ENCODE data around the gene FBXL19.
"Not testable (repeated sequence)": the region's sequence is repeated elsewhere in the genome, so short reads cannot be mapped to it uniquely, and the experiment has no call there.

The FBXL19 gene

DNA sequence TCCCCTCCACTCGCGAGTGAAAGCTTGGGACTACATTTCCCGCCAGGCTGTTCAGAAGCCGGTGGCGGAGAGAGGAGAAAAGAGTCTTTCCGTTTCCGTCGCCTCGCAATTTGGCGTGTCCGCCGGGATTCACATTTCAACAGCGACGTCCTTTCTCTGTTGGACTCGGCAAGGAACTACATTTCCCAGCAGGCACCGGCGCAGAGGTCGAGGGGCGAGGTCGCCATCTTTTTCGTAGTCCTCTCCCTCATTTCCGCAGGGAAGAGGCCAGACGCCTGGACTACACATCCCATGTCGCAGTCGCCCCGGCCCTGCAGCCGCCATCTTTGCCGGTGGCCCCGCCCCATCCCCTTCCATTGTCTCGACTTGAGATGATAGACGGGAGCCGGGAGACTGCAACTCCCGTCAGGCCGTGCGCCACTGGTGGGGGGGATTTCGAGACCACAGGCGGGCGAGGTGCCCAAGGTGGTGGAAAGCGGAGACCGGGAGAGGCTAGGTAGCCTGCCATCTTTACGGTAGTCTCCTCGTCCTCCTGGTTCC, 882 bp upstream of the FBXL19 start:
- peak; percentile 99 for DNase-seq

DNA sequence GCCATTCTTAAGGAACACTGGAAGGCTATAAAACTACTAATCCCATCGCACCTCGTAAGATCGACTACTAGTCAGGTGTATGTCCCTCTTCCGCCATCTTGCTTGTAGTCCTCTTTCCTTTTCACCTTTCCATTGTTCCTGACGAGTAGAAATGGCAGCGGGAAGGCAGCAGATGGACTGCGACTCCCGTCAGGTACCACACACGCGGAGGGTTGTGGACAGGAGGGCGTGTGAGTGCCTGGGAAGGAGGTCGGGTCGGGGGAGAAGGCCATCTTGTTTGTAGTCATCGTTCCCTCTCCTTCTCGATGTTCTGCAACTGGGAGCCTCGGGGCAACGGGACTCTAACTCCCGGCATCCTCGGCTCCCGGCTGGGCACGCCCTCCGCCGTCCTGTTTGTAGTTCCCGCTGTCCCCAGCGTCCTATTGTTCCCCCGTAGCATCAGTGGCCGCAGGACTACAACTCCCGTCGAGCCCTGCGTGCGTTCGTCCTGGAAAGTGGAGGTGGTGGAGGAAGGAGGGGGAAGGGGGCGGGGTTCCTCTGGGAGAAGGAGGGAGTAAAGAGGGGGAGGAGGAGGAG, 324 bp upstream of the FBXL19 start:
- peak; percentile 98 to 99 for DNase-seq

DNA sequence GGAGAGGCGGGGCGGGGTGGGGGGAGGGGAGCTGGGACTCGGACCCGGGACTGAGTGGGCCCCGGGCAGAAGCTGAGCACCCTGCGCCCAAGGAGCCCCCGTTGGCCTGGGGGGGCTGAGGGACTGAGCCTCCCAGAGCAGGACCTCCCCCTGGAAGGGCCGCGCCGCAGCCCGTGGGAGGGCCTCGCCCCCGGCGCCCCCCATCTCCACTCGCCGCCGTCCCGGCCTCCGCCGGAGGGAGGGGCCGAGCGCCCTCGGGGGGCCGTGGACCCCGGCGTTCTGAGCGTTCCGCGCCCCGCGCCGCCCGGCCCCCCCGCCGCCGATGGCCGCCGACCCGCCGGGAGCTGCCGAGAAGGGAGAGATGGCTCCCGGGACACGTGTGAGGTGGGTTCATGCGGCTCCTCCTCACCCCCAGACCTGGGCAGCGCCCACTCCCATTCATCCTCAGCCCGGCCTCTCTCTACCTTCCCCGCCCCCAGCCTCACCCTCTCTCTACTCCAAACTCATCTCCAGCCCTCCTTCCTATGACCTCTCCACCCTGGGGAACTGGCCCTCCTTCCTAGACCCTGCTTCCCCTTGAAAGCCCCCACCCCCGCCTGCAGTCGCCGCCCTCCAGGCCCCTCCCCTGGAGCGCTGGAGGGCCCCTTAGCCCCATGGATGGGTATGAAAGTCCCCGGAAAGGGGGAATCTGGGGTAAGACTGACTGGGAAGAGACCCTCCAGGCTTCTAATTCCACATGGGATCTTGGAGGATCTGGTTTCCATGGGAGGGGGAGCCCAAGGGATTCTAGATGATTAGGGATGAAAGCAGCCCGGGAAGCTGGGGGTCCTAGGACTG, 922 bp downstream of the FBXL19 start:
- DNase-seq, result peak; percentile 28 to 52

DNA sequence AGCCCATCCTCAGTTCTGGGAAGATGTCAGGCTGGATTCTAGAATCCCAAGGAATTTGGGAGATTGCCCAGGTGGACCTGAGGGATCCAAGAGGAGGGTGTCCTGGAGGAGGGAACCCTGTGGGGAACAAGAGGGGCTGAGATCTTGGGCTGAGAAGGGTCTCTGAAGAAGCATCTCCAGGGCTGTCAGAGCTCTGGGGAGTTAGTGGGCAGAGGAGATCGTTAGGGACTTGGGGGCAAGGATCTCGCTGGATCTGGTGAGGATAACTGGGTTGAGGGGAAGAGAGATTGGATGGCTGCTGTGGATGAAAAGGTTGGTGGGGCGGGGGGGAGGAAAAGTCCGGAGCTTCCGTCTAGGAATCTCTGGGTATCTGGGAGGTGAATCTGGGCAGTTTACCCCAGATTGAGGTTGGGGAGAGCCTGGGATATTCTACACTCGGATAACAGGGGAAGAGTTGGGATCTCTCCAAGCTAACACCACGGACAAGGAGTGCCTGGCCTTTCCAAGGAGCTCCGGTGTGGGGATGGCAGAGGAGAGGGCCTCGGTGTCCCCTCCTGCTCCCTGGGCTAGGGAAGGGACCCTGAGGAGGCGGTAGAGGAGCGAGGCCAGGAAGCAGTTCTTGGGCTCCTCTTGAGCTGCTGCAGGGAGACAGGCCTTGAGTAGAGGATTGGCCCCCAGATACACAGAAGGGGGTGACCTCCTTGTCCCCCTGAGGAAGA, 1.7 kb downstream of the FBXL19 start:
- no peak for DNase-seq

DNA sequence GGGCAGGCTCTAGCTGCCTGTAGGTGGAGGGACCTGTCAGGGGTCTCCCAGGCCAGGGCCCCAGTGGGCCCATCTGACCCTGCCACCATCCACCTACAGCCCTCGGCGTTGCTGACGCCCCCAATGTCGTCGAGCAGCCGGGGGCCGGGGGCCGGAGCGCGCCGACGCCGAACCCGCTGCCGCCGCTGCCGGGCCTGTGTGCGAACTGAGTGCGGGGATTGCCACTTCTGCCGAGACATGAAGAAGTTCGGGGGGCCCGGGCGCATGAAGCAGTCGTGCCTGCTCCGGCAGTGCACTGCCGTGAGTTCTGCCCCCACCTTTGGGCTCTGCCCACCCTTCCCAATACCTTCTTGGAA, 2.2 kb downstream of the FBXL19 start:
- no peak for DNase-seq

DNA sequence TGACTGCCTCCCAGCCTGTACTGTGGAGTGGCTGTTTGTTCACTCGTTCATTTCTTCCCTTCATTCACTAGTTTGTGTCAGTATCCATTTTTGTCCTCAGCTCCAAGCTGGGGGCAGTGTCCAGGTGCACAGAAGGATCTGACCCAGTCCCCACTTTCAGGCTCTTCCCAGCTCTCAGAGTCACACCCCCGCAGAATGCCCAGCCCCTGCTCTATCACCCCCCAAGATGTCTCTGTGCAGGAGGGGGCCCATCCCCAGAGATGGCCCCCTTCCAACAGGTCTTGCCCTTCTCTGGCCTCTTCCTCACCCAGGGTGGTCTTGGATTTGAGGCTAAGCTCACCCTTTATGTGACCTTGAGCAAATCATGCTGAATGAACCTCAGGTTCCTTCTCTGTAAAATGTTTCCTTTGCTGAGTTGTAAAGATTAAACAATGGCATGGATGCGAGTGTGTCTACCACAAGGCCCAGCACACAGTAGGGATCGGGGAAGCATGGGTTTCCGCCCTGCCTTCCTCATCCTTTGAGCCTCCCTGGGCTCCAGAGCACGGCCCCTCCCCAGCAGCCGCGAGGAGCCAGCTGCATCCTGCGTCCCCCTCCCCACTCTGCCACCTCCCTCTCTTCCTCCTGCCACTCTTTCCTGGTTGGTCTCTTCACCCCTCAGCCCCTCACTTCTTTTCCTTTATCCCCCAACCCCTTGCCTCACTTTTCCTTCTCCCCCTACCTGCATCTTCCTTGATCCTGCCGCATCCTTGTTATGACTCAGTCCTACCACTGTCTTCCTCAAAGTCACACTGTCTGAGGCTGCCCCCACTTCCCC, 2.8 kb downstream of the FBXL19 start:
- DNase-seq, result no peak

DNA sequence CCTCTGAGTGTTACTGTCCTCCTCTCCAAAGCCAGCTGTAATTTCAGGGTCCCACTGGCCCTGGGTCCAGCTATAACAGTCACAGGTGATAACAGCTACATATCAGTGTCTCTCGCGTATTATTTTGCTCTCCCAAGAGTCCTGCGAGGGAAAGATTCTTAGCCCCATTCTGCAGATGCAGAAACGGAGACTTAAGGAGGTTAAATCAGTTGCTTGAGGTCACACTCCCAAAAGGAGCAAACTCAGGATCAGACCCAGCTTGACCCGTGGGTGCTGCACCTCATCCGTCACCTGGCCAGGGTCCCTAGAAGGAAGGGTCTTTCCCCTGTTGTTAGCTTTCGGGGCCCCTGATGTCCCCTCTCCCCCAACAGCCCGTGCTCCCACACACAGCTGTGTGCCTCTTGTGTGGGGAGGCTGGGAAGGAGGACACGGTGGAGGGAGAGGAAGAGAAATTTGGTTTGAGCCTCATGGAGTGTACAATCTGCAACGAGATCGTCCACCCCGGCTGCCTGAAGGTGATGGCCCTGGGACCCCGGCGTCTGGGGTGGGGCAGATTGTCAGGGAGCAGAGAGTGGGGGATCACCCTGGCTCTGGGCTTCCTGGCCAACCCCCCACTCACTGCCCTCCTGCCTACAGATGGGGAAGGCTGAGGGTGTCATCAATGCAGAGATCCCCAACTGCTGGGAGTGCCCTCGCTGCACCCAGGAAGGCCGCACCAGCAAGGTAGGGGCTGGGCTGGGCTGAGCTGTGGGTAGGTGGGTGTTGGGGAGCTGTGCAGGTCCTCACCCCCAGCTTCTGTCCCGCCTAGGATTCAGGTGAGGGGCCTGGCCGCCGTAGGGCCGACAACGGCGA, 3.8 kb downstream of the FBXL19 start:
- no peak for DNase-seq

DNA sequence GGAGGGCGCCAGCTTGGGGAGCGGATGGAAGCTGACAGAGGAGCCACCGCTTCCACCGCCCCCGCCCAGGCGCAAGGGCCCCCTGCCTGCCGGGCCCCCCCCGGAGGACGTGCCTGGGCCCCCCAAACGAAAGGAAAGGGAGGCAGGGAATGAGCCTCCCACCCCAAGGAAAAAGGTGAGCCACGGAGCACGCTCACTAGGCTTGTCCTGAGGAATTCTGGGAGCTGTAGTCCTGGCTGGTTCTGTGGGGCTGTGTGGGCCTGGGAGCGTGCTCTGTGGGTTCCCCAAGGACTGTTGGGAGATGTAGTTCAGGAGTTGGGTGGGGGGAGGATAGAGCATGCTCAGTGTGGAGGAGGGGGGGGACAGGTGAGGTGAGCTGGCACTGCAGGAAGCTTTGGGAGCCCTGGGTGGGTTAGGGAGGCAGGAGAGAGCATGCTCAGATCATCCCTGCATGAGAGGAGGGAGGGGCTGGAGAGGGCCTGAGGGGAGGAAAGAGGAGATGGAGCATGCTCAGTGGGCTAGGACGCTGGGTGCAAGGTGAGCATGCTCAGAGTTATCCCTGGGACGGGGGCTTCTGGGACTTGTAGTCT, 4.5 kb downstream of the FBXL19 start:
- DNase-seq, result peak; percentile 27 to 50

DNA sequence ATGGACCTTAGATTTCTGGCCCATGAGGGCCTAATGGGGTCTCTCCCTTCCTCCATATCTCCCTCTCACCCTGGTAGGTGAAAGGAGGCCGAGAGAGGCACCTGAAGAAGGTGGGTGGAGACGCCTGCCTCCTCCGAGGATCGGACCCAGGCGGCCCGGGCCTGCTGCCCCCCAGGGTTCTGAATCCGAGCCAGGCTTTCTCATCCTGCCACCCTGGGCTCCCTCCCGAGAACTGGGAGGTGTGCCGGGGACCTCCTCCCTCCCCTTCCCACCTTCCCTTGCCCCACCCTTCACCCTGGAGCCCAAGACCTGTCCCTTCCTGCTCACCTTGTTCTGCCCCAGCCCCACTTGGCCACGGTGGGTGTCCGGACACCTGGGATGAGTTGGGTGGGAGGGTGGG, 5.0 kb downstream of the FBXL19 start:
- no peak for DNase-seq

DNA sequence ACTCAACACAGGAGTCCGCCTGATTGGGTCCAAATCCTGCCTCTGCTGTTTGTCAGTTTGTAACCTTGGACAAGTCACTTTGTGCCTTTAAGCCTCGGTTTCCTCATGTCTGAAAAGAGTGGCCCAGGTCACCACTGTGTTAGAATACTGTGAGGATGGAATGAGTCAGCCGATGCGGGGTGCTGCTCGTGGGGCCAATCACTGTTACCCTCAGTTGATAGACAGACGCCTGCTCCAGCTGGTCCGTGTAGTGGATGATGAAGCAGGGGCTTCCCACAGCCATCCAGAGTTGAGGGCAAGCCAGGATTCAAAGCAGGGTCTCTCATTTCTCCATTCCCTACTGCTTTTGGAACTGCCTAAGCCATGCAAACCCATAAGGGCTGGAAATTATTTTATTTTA, 5.8 kb downstream of the FBXL19 start:
- DNase-seq, result no peak

DNA sequence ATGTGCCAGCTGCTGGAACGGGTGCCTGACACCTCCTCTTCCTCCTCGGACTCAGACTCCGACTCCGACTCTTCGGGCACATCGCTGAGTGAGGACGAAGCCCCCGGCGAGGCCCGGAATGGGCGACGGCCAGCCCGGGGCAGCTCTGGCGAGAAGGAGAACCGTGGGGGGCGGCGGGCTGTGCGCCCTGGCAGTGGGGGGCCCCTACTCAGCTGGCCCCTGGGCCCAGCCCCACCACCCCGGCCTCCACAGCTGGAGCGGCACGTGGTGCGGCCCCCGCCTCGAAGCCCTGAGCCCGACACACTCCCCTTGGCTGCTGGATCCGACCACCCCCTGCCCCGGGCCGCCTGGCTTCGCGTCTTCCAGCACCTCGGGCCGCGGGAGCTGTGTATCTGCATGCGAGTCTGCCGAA, 6.8 kb downstream of the FBXL19 start:
- no peak for DNase-seq

DNA sequence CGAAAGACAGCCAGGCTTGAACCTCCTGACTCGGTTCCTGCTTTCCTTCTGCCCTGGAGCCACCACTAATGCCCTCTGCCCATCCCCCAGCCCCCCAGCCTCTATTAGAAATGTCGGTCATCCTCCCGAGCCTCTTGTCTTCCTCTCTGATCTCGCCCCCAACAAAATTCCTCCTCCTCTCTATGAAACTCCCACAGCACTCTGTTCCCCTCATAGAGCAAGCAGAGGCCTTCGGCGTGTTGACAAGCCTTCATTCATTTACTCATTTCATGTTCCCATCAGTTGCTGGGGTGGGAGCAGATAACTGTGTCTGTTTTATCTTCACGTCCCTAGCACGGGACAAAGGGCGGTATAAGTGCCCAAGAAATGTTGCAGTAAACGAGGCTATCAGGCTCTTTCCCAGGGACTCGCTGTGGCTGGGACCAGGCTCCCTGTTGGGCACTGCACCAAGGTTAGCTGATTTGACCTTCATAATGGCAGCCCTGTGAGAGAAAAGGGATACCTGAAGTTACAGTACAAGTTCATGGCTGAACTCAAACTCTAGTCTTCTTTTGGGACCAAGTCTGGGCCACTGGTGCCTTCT, 7.8 kb downstream of the FBXL19 start:
- DNase-seq, result no peak

DNA sequence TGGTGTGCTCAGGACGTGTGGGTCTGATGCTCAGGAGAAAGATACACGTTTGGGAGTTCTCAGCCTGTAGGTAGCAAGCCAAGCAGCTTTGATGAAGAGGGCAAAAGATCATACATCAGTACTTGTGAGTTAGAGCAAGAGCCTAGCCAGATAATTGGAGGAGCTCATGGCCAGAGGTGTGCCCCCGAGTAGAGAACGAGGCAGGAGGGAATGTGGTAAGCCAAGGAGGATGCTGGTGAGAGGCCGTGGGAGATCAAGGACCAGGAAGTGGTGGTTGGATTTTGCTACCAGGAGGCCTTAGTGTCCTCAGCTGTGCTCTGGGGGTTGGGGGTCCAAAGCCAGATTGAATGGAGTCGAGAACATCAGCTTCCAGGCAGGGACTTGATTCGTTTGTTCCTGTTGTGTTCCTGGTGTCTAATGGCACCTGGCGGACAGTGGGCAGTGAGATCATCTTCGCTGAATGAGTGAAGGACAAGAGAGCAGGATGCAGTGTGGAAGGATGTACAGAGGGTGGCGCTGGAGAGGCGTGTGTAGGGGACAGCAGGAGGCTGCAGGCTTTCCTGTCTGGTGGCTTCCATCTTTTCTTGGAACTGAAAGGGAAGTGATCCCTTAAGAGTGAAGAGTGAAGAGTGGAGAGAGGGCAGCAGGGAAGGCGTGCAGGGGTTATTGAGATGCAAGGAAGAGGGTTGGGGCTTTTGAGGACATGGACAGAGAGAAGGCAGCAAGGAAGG, 11.6 kb downstream of the FBXL19 start:
- peak; percentile 67 to 90 for DNase-seq

DNA sequence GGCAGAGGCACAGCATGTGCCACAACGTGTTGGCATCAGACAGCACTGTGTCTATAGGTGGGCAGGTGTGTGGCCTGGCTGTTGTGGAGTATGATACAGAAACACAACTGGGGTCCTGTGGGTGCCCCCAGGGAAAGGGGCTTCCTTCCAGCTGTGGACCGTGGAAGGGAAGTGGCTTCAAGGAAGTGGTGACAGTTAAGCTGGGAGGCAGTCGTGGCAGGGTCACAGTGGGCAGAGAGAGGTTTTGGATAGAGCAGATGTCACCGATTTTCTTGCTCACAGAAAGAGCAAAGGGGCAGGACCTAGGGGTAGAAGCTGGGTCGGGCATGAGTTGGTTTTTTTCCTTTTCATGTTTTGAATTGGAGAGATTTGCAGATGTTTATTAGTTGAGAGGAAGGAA, 14.3 kb downstream of the FBXL19 start:
- DNase-seq, result no peak

DNA sequence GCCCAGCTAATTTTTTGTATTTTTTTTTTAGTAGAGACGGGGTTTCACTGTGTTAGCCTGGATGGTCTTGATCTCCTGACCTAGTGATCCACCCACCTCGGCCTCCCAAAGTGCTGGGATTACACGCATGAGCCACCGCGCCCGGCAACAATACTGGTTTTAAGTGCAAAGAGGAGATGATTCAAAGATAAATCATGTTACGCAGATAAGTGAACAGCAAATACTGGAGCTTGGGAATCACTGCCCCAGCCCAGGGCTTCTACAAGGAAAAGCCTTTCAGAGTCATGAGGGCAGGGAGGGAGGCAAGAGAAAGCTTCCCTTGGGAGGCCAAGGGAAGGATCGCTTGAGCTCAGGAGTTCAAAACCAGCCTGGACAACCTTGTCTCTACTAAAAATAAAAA, 16.2 kb downstream of the FBXL19 start:
- DNase-seq, result not testable (repeated sequence)

DNA sequence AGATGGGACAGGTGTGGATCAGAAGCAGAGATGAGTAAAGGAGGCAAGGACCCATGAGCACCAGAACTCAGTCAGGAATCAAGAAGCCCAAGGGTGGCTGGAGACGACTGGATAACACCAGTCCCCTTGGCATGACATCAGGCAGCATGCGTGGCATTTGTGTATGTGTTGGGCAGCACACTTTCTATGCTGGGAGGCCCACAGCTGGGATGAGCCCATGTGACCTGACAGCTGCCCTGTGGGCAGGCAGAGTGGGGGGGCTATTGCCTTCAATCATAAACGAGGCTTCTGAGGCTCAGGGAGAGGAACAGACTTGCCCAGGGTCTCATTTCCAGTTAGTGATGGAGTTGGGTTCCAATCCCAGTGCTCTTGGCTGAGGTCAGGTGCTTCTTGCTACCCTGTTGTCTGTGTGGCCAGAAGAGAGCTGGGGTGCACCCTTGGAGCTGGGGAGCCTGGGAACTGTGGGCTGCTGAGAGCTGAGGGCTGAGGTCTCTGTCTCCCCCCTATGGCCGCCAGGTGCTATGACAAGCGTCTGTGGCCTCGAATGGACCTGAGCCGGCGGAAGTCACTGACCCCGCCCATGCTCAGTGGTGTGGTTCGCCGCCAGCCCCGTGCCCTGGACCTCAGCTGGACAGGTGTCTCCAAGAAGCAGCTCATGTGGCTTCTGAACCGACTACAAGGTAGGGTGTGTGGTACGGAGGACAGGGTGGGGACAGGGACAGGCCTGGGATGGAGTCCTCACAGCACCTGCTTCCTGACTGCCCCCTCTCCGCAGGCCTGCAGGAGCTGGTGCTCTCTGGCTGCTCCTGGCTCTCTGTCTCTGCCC, 18.4 kb downstream of the FBXL19 start:
- DNase-seq, result peak; percentile 61 to 86

DNA sequence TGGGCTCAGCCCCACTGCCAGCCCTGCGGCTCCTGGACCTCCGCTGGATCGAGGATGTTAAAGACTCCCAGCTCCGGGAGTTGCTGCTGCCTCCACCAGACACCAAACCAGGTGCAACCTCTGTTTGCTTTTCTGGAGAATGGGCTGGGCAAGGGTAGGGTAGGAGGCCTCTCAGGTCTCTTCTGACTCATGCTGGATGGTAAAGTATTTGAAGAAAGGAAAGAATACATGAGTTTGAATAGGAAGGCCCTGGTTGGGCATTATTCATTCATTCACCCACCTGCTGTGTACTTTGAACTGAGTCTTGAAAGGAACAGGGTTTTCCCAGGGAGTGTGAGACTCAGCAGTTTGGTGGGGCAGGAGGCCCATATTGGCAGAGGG, 19.0 kb downstream of the FBXL19 start:
- DNase-seq, result no peak

DNA sequence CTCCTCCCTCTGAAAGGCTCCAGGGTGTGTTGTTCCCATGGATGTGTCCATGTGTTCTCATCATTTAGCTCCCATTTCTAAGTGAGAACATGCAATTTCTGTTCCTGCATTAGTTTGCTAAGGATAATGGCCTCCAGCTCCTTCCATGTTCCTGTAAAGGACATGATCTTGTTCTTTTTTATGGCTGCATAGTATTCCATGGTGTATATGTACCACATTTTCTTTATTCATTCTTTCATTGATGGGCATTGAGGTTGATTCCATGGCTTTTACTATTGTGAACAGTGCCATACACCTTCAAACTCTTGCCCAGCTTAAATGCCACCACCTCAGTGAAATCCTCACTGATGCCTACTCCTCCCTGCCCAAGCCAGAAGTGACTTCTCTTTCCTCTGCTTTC, 21.0 kb downstream of the FBXL19 start:
- no peak for DNase-seq

Measured in inflammatory macrophage treated with lipopolysaccharide for 1 hour (primary cell).